Karpas-422 (cell line): ENCODE results near the gene ARID3B. TPM values are rescaled to one million over a fixed set of nuclear protein-coding genes. Genes with fewer than 3 reads are reported as not detected.

ENCODE experiments used
- DNase-seq: peaks from one replicate; pipeline ENCODE4 v3.0.0-alpha.2; 2015
- H2AFZ ChIP-seq: fragments of 200-600 bp; sonication (generic); 2 replicates; pipeline ENCODE4 v1.6.1; 2014; ENCODE audit warnings: antibody characterized with exemption, low read length, mixed read lengths
- H3K27ac ChIP-seq: fragments of 200-600 bp; sonication (generic); 2 replicates; pipeline ENCODE4 v1.5.1; 2014; ENCODE audit warnings: mild to moderate bottlenecking, low read length, moderate library complexity
- H3K27me3 ChIP-seq: fragments of 200-600 bp; sonication (generic); 2 replicates; pipeline ENCODE4 v1.6.1; 2014; ENCODE audit warnings: low read length, mixed read lengths
- H3K36me3 ChIP-seq: fragments of 200-600 bp; sonication (generic); 2 replicates; pipeline ENCODE4 v1.6.1; 2014; ENCODE audit warnings: low read length, mixed read lengths; ENCODE audit not compliant: insufficient read depth
- H3K4me1 ChIP-seq: fragments of 200-600 bp; sonication (generic); 2 replicates; pipeline ENCODE4 v1.6.1; 2014; ENCODE audit warnings: mild to moderate bottlenecking, low read length, mixed read lengths
- H3K4me2 ChIP-seq: fragments of 200-600 bp; sonication (generic); 2 replicates; pipeline ENCODE4 v1.6.1; 2014; ENCODE audit warnings: low read length, low read depth, mild to moderate bottlenecking; ENCODE audit not compliant: poor library complexity, severe bottlenecking
- H3K4me3 ChIP-seq: fragments of 200-600 bp; sonication (generic); 2 replicates; pipeline ENCODE4 v1.5.1; 2014; ENCODE audit warnings: mild to moderate bottlenecking, antibody characterized with exemption, low read length, mixed read lengths
- H3K79me2 ChIP-seq: fragments of 200-600 bp; sonication (generic); 2 replicates; pipeline ENCODE4 v1.6.1; 2014; ENCODE audit warnings: mild to moderate bottlenecking, low read length, mixed read lengths
- H3K9ac ChIP-seq: fragments of 200-600 bp; sonication (generic); 2 replicates; pipeline ENCODE4 v1.6.0; 2014; ENCODE audit warnings: low read length
- H3K9me2 ChIP-seq: fragments of 200-600 bp; sonication (generic), shearing (Covaris generic); replicated peaks from 2 replicates; pipeline ENCODE4 v1.6.0; 2014; ENCODE audit warnings: mild to moderate bottlenecking, low read length, moderate library complexity; ENCODE audit not compliant: insufficient read depth
- H3K9me3 ChIP-seq: fragments of 300-700, 200-600 bp; sonication (generic); 2 replicates; pipeline ENCODE4 v1.6.1; 2014; ENCODE audit warnings: low read length, mixed read lengths
- H4K20me1 ChIP-seq: fragments of 200-600 bp; sonication (generic); 2 replicates; pipeline ENCODE4 v1.6.1; 2014; ENCODE audit warnings: mild to moderate bottlenecking, antibody characterized with exemption, low read length, low read depth; ENCODE audit not compliant: insufficient read depth
- total RNA-seq: library from RNA; depleted of rRNA; stranded (reverse); fragments of >200 nt; shearing (Covaris generic); gene quantifications from 2 replicates; pipeline ENCODE4 v1.2.3, GENCODE V29; 2014; ENCODE audit warnings: low replicate concordance

ARID3B gene
- total RNA-seq, 1 experiment from 2014 or later, result 9.6 TPM

GRCh38 chr15:74612677-74613076 is 71.7 kb downstream of the ARID3B start:
- H3K4me1 ChIP-seq, result peaks cover 23% of the 10 kb centered on the region
- H3K27me3 ChIP-seq, result no peaks in the 10 kb centered on the region
- no peaks in the 10 kb centered on the region for H3K9me3 ChIP-seq
- H3K36me3 ChIP-seq, result no peaks in the 10 kb centered on the region
- peaks cover 21% of the 10 kb centered on the region for H3K79me2 ChIP-seq
- H3K4me3 ChIP-seq, result no peak overlapping the region
- H2AFZ ChIP-seq, result no peak overlapping the region
- H3K9ac ChIP-seq, result no peak overlapping the region
- DNase-seq, result no peak
- no peak overlapping the region for H3K4me2 ChIP-seq
- H3K9me2 ChIP-seq, result no peaks in the 10 kb centered on the region
- H3K27ac ChIP-seq, result no peak overlapping the region
- H4K20me1 ChIP-seq, result peaks cover 20% of the 10 kb centered on the region

GRCh38 chr15:74613089-74613952 is 72.3 kb downstream of the ARID3B start:
- H3K9me3 ChIP-seq, result no peaks in the 10 kb centered on the region
- no peak for DNase-seq
- peaks cover 27% of the 10 kb centered on the region for H3K79me2 ChIP-seq
- no peak overlapping the region for H3K27ac ChIP-seq
- no peak overlapping the region for H2AFZ ChIP-seq
- no peaks in the 10 kb centered on the region for H3K27me3 ChIP-seq
- H3K4me1 ChIP-seq, result peaks cover 29% of the 10 kb centered on the region
- no peak overlapping the region for H3K4me3 ChIP-seq
- no peak overlapping the region for H3K4me2 ChIP-seq
- no peak overlapping the region for H3K9ac ChIP-seq
- H3K36me3 ChIP-seq, result no peaks in the 10 kb centered on the region
- H3K9me2 ChIP-seq, result no peaks in the 10 kb centered on the region
- peaks cover 26% of the 10 kb centered on the region for H4K20me1 ChIP-seq

- Histone ChIP-seq H3K27me3 (no peaks in the 10 kb centered on the region), H3K4me1 (peaks cover 29% of the 10 kb centered on the region), H4K20me1 (peaks cover 34% of the 10 kb centered on the region), H3K9me3 (no peaks in the 10 kb centered on the region), H3K36me3 (0 out of 2 replicates have a peak, but pooled peaks cover 2% of the 10 kb centered on the region), H3K79me2 (peaks cover 35% of the 10 kb centered on the region), H3K9me2 (no peaks in the 10 kb centered on the region), H3K4me3 (peak overlapping the region; percentile 99), H3K4me2 (peak overlapping the region; percentile 83), H3K9ac (peak overlapping the region; percentile 98), H3K27ac (no peak overlapping the region), H2AFZ (peak overlapping the region; percentile 92; the same call in 1 of the 2 replicates)
- DNase-seq, result no peak
These were observed 73.1 kb downstream of the ARID3B start for GRCh38 chr15:74613953-74614743.

GRCh38 chr15:74614744-74615507 is 73.9 kb downstream of the ARID3B start:
- Histone ChIP-seq H3K27me3 (no peaks in the 10 kb centered on the region), H3K4me2 (peak overlapping the region; percentile 83), H3K9me2 (no peaks in the 10 kb centered on the region), H3K9ac (peak overlapping the region; percentile 98), H3K79me2 (peaks cover 43% of the 10 kb centered on the region), H3K36me3 (0 out of 2 replicates have a peak, but pooled peaks cover 2% of the 10 kb centered on the region), H3K4me3 (peak overlapping the region; percentile 99), H3K27ac (peak overlapping the region; percentile 71), H2AFZ (peak overlapping the region; percentile 92), H3K4me1 (peaks cover 29% of the 10 kb centered on the region), H3K9me3 (no peaks in the 10 kb centered on the region), H4K20me1 (peaks cover 35% of the 10 kb centered on the region)
- peak; percentile 91 for DNase-seq

- Histone ChIP-seq H2AFZ (peak within 1 kb of the TSS; percentile 92), H3K27ac (peak within 1 kb of the TSS; percentile 74), H3K36me3 (peaks cover 2% of the 10 kb centered on the region; the same call in 1 of the 2 replicates), H3K9ac (peak within 1 kb of the TSS; percentile 98), H3K9me2 (no peaks in the 10 kb centered on the region), H3K79me2 (peaks cover 51% of the 10 kb centered on the region), H3K9me3 (no peaks in the 10 kb centered on the region), H3K4me3 (peak within 1 kb of the TSS; percentile 99), H3K27me3 (no peaks in the 10 kb centered on the region), H3K4me1 (peaks cover 29% of the 10 kb centered on the region), H3K4me2 (peak within 1 kb of the TSS; percentile 83), H4K20me1 (peaks cover 36% of the 10 kb centered on the region)
- peak; percentile 99 for DNase-seq
These were observed 74.7 kb downstream of the ARID3B start, which contains the start of gene CLK3 for GRCh38 chr15:74615508-74616365. CLK3 (plus strand) TSS chr15:74615836; CDS start chr15:74619197, 3,361 bp downstream.

- Histone ChIP-seq H3K4me2 (peak overlapping the region; percentile 83), H3K9me2 (no peaks in the 10 kb centered on the region), H3K27ac (peak overlapping the region; percentile 74), H3K9ac (peak overlapping the region; percentile 98), H3K79me2 (peaks cover 59% of the 10 kb centered on the region), H3K9me3 (no peaks in the 10 kb centered on the region), H3K4me3 (peak overlapping the region; percentile 99), H3K36me3 (peaks cover 6% of the 10 kb centered on the region), H2AFZ (no peak overlapping the region), H3K27me3 (no peaks in the 10 kb centered on the region), H4K20me1 (peaks cover 43% of the 10 kb centered on the region), H3K4me1 (peaks cover 29% of the 10 kb centered on the region)
- DNase-seq, result peak; percentile 88
These were observed 75.4 kb downstream of the ARID3B start for GRCh38 chr15:74616366-74616939.

- peak overlapping the region; percentile 83 for H3K4me2 ChIP-seq
- no peak for DNase-seq
- H3K27me3 ChIP-seq, result no peaks in the 10 kb centered on the region
- H3K9me2 ChIP-seq, result no peaks in the 10 kb centered on the region
- no peaks in the 10 kb centered on the region for H3K9me3 ChIP-seq
- peaks cover 48% of the 10 kb centered on the region for H4K20me1 ChIP-seq
- H2AFZ ChIP-seq, result no peak overlapping the region
- peak overlapping the region; percentile 99 for H3K4me3 ChIP-seq
- peak overlapping the region; percentile 98 for H3K9ac ChIP-seq
- peaks cover 29% of the 10 kb centered on the region for H3K4me1 ChIP-seq
- H3K27ac ChIP-seq, result peak overlapping the region; percentile 74
- H3K36me3 ChIP-seq, result peaks cover 11% of the 10 kb centered on the region
- peaks cover 64% of the 10 kb centered on the region for H3K79me2 ChIP-seq
These were observed 76.0 kb downstream of the ARID3B start for GRCh38 chr15:74616996-74617395.
